Gastroesophageal sphincter (tissue), 3 donors: ENCODE measurements around the gene GARS1.

Source experiments
- EP300 ChIP-seq: sonication (generic); formaldehyde crosslinking; IDR thresholded peaks from one replicate; pipeline ENCODE4 v1.6.1; 2017; ENCODE audit warnings: antibody characterized with exemption, mild to moderate bottlenecking
- POLR2A ChIP-seq, 2 donors: fragments of 450-650 bp; IDR thresholded peaks; one replicate each; pipeline ENCODE4 v1.6.1; 2017; ENCODE audit warnings: antibody characterized with exemption in 2 of 2, mild to moderate bottlenecking in 2 of 2, moderate library complexity in 1 of 2
- POLR2AphosphoS5 ChIP-seq: sonication (generic); formaldehyde crosslinking; IDR thresholded peaks from one replicate; pipeline ENCODE4 v1.6.1; 2017; ENCODE audit warnings: antibody characterized with exemption
- TF ChIP-seq, protein P1 (sequence below), 4 experiments: fragments of 200-600 bp in 2 of 4; fragments of 450-650 bp in 2 of 4; sonication (generic) in 1 of 4; IDR thresholded peaks; one replicate each; pipeline ENCODE4 v1.5.1; 2017 to 2019; ENCODE audit warnings: antibody characterized with exemption in 4 of 4, mild to moderate bottlenecking in 2 of 4, moderate library complexity in 2 of 4

DNA sequence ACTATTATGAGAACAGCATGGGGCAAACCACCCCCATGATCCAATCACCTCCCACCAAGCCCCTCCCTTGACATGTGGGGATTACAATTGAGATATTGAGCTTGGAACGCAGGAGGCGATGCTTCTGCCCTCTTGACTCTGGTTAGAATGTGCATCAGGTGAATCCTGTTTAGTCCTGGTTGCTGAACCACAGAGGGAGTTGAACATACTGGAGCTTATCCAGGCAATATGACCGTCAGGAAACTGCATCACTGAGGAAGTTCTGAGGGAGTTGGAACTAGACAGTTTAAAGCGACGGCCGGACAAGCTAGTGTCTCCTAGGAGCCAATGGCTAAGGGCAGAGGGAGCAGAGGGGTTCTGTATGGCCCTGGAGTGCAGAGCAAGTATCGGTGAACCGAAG, 31.8 kb upstream of the GARS1 start:
- TF ChIP-seq, protein P1, sequence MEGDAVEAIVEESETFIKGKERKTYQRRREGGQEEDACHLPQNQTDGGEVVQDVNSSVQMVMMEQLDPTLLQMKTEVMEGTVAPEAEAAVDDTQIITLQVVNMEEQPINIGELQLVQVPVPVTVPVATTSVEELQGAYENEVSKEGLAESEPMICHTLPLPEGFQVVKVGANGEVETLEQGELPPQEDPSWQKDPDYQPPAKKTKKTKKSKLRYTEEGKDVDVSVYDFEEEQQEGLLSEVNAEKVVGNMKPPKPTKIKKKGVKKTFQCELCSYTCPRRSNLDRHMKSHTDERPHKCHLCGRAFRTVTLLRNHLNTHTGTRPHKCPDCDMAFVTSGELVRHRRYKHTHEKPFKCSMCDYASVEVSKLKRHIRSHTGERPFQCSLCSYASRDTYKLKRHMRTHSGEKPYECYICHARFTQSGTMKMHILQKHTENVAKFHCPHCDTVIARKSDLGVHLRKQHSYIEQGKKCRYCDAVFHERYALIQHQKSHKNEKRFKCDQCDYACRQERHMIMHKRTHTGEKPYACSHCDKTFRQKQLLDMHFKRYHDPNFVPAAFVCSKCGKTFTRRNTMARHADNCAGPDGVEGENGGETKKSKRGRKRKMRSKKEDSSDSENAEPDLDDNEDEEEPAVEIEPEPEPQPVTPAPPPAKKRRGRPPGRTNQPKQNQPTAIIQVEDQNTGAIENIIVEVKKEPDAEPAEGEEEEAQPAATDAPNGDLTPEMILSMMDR (IDR thresholded peaks at IDR 0.05): no peak
- TF ChIP-seq EP300 (no peak), POLR2A (IDR thresholded peaks at IDR 0.05) (no peak), POLR2AphosphoS5 (no peak)
